ENCODE results near the gene CD300LF.

- TF ChIP-seq, protein P1, sequence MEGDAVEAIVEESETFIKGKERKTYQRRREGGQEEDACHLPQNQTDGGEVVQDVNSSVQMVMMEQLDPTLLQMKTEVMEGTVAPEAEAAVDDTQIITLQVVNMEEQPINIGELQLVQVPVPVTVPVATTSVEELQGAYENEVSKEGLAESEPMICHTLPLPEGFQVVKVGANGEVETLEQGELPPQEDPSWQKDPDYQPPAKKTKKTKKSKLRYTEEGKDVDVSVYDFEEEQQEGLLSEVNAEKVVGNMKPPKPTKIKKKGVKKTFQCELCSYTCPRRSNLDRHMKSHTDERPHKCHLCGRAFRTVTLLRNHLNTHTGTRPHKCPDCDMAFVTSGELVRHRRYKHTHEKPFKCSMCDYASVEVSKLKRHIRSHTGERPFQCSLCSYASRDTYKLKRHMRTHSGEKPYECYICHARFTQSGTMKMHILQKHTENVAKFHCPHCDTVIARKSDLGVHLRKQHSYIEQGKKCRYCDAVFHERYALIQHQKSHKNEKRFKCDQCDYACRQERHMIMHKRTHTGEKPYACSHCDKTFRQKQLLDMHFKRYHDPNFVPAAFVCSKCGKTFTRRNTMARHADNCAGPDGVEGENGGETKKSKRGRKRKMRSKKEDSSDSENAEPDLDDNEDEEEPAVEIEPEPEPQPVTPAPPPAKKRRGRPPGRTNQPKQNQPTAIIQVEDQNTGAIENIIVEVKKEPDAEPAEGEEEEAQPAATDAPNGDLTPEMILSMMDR (IDR thresholded peaks at IDR 0.05): no peak
- TF ChIP-seq EZH2 (IDR thresholded peaks at IDR 0.05; ENCODE audit: borderline replicate concordance, insufficient read depth, low read depth, low read length, poor library complexity, severe bottlenecking): no peak
These were observed 30.3 kb upstream of the CD300LF start for GRCh38 chr17:74742978-74743545.

Data from B cell (primary cell).